RWPE2 (cell line): Measurements from ENCODE around the gene RGS9BP.
A peak's percentile ranks its signal among the peaks of the same experiment; 100 is the strongest.

ENCODE experiments used
- ATAC-seq: fragments of 200-7000 bp; cut with Tn5 transposase; 3 replicates; pipeline ENCODE4 v1.9.1; 2021; ENCODE audit warnings: low read depth
- DNase-seq: peaks from one replicate; pipeline ENCODE4 v3.0.0-alpha.2; 2020; ENCODE audit warnings: low spot score
- H3K27ac ChIP-seq: fragments of 450-650 bp; 2 replicates; pipeline ENCODE4 v1.5.1; 2017; ENCODE audit warnings: mild to moderate bottlenecking; ENCODE audit not compliant: poor library complexity, severe bottlenecking
- H3K27me3 ChIP-seq: fragments of 250-450 bp; sonication (Bioruptor Pico); 2 replicates; pipeline ENCODE4 v1.5.1; 2021; ENCODE audit warnings: mild to moderate bottlenecking, moderate library complexity; ENCODE audit not compliant: insufficient read depth, poor library complexity, severe bottlenecking
- H3K36me3 ChIP-seq: fragments of 250-450 bp; sonication (Bioruptor Pico); 2 replicates; pipeline ENCODE4 v1.5.1; 2020; ENCODE audit warnings: low read depth, mild to moderate bottlenecking, moderate library complexity
- H3K4me1 ChIP-seq: fragments of 250-450 bp; sonication (Bioruptor Pico); 2 replicates; pipeline ENCODE4 v1.5.1; 2021; ENCODE audit warnings: mild to moderate bottlenecking, moderate library complexity; ENCODE audit not compliant: insufficient read depth, poor library complexity, severe bottlenecking
- H3K4me3 ChIP-seq: fragments of 250-450 bp; sonication (Bioruptor Pico); 2 replicates; pipeline ENCODE4 v1.5.1; 2021; ENCODE audit warnings: mild to moderate bottlenecking, moderate library complexity; ENCODE audit not compliant: severe bottlenecking
- H3K9me3 ChIP-seq: fragments of 250-450 bp; sonication (Bioruptor Pico); 2 replicates; pipeline ENCODE4 v1.5.1; 2021; ENCODE audit warnings: mild to moderate bottlenecking, moderate library complexity; ENCODE audit not compliant: severe bottlenecking
- TF ChIP-seq, protein P1 (sequence below): fragments of 450-650 bp; IDR thresholded peaks from one replicate; pipeline ENCODE4 v1.5.1; 2017; ENCODE audit warnings: mild to moderate bottlenecking, moderate library complexity; ENCODE audit not compliant: poor library complexity, severe bottlenecking

RGS9BP gene

DNA sequence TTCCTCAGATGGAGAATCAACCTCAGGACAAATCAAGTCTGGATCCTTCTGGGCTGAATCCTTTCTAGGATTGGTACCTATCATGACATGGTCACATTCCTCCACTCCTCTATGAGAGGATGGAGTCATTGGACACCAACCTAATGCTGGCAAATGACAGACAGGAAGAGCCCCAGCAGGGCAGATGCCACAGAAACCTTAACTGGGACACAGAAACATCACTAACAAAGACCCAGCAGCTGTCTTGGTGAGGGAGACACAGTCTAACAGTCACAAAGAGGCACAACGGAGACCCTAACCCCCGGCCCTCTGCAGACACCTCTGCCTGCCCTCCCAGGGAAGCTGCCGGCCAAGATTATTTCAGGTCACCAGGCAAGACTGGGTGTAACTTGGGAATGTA is 2.8 kb upstream of the RGS9BP start:
- Histone ChIP-seq H3K4me3 (no peak overlapping the region), H3K9me3 (no peaks in the 10 kb centered on the region), H3K4me1 (no peaks in the 10 kb centered on the region), H3K27me3 (peaks cover 22% of the 10 kb centered on the region), H3K27ac (no peak overlapping the region), H3K36me3 (0 out of 2 replicates have a peak, but pooled peaks cover 2% of the 10 kb centered on the region)
- ATAC-seq (no peak), DNase-seq (no peak)
- TF ChIP-seq, protein P1, sequence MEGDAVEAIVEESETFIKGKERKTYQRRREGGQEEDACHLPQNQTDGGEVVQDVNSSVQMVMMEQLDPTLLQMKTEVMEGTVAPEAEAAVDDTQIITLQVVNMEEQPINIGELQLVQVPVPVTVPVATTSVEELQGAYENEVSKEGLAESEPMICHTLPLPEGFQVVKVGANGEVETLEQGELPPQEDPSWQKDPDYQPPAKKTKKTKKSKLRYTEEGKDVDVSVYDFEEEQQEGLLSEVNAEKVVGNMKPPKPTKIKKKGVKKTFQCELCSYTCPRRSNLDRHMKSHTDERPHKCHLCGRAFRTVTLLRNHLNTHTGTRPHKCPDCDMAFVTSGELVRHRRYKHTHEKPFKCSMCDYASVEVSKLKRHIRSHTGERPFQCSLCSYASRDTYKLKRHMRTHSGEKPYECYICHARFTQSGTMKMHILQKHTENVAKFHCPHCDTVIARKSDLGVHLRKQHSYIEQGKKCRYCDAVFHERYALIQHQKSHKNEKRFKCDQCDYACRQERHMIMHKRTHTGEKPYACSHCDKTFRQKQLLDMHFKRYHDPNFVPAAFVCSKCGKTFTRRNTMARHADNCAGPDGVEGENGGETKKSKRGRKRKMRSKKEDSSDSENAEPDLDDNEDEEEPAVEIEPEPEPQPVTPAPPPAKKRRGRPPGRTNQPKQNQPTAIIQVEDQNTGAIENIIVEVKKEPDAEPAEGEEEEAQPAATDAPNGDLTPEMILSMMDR, result no peak

DNA sequence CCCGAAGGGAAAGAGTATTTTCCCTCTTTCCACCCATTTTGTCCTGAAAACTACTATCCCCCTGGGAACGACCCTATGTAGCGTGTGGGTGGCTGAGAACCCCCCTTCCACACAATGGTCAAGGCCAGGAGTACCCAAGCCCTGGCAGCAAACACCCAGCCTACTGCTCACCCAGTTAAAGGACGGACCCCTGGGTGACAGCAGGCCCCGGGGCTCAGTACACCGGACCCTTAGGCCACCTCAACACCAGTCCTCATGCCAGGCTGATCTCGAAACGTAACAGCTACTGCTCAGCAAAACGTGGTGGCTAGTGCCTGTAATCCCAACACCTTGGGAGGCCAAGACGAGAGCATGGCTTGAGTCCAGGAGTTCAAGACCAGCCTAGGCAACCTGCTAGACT is 2.1 kb upstream of the RGS9BP start:
- TF ChIP-seq, protein P1, result no peak
- ATAC-seq (no peak), DNase-seq (no peak)
- Histone ChIP-seq H3K27me3 (peaks cover 25% of the 10 kb centered on the region), H3K9me3 (no peaks in the 10 kb centered on the region), H3K36me3 (0 out of 2 replicates have a peak, but pooled peaks cover 2% of the 10 kb centered on the region), H3K27ac (no peak overlapping the region), H3K4me3 (no peak overlapping the region), H3K4me1 (no peaks in the 10 kb centered on the region)

DNA sequence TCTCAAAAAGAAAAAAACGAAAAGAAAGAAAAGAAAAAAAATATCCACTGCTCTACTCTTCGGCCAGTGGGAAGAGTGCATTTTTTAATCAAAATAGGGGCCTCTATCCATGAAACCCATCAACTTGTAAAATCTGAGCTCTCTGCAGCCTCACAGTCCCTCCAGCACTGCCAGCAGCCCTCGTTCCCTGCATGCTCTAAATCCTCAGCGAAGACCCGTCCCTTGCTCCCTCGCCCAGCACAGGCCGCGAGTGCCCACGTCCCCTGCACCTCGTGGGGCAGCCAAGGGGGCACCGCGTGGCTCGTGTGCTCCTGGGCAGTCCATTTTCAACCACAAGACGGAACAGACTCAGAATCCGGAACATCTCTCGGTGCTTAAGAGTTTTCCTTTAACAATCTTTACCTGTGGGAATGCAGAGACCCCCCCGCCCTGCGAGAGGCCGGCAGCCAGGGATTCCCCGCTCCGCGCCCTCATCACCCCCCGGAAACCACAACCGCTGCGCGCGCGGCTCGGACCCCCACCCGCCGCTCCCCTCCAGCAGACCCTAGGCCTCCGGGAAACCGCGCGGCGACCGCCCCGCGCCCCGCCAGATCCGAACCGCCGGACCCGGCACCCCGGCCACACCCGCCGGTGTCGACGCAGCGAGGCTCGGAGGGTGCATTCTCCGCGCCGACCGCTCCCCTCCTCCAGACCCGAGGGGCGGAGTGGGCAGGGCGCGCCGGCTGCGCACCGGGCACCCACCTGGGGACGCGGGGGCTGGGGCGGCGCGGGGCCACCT is 1.3 kb upstream of the RGS9BP start:
- DNase-seq, result no peak
- no peak for ATAC-seq
- TF ChIP-seq, protein P1, result no peak

DNA sequence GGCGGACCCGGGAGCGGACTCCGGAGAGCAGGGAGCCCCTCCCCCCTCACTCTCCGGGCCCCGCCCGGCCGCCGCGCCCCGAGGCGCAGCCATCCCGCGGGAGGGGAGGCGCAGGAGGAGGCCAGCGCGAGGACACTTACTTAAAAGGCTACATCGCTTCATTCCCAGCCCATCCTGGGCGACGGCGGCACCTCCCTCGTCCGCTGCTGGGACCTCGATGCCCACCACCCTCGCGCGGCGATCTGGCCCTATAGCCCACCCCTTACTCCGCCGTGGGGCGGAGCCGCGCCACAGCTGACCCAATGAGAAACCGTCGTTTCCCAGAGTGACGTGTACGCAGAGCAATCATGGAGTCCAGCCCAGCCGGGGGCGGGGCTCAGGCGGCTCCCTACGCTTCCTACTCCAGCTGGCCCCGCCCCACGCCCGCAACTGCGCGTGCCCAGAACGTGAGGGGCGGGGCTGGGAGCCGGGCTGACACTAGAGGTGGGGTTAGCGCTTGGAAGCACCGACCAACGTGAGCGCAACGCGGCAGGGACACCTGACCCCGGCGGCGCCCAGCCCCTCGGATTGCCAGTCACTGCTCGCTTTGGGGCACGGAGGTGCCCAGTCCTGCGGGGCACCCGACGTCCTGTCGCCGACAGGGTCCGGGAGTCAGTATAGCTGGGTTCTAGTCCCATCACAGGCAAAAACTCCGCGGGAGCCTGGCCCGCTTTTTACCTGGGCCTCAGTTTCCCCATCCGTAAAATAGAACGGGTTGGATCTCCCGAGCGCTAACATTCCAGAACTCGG is 523 bp upstream of the RGS9BP start, which contains the start of gene ANKRD27:
ANKRD27 (minus strand) TSS at position 250 of the 789 bp plus-strand sequence. CDS start 16,165 bp downstream, outside the sequence.
- peak; percentile 90 for ATAC-seq
- no peaks in the 10 kb centered on the region for H3K4me1 ChIP-seq
- peak within 1 kb of the TSS; percentile 26 for H3K27ac ChIP-seq

More for the DNA sequence above, 1.3 kb upstream of the RGS9BP start:
- Histone ChIP-seq H3K27me3 (peaks cover 25% of the 10 kb centered on the region), H3K27ac (peak overlapping the region; percentile 26), H3K4me1 (no peaks in the 10 kb centered on the region), H3K4me3 (peak overlapping the region; percentile 67), H3K9me3 (no peaks in the 10 kb centered on the region), H3K36me3 (0 out of 2 replicates have a peak, but pooled peaks cover 2% of the 10 kb centered on the region)

More for the DNA sequence above, 523 bp upstream of the RGS9BP start, which contains the start of gene ANKRD27:
- peaks cover 25% of the 10 kb centered on the region for H3K27me3 ChIP-seq
- TF ChIP-seq, protein P1, result no peak
- peak within 1 kb of the TSS; percentile 67 for H3K4me3 ChIP-seq
- no peaks in the 10 kb centered on the region for H3K9me3 ChIP-seq
- peak; percentile 97 for DNase-seq
- H3K36me3 ChIP-seq, result 0 out of 2 replicates have a peak, but pooled peaks cover 2% of the 10 kb centered on the region
